Mesenchymal stem cell (in vitro differentiated cells and primary cell): ENCODE data around the gene POU5F1.

Experiments used
- DNase-seq: peaks from one replicate; pipeline ENCODE4 v3.0.0-alpha.2; 2013
- H2AFZ ChIP-seq: one replicate; pipeline ENCODE4 v1.6.1; 2013; ENCODE audit warnings: low read depth, mild to moderate bottlenecking, control low read depth, inconsistent platforms, low read length, moderate library complexity
- H2AK5ac ChIP-seq: 2 replicates; pipeline ENCODE4 v1.6.1; 2013; ENCODE audit warnings: low read length, moderate library complexity, mild to moderate bottlenecking, inconsistent platforms; ENCODE audit not compliant: severe bottlenecking
- H2BK120ac ChIP-seq: one replicate; pipeline ENCODE4 v1.6.1; 2013; ENCODE audit warnings: low read depth, mild to moderate bottlenecking, inconsistent platforms, low read length, moderate library complexity
- H2BK12ac ChIP-seq, 2 experiments: one replicate each; pipeline ENCODE4 v1.6.1; 2013; ENCODE audit warnings: inconsistent platforms in 2 of 2, low read length in 2 of 2, mild to moderate bottlenecking in 2 of 2, moderate library complexity in 2 of 2, control low read depth in 1 of 2
- H2BK15ac ChIP-seq: one replicate; pipeline ENCODE4 v1.6.1; 2013; ENCODE audit warnings: mild to moderate bottlenecking, low read depth, inconsistent platforms; ENCODE audit not compliant: poor library complexity, severe bottlenecking
- H2BK5ac ChIP-seq: 2 replicates; pipeline ENCODE4 v1.6.1; 2013; ENCODE audit warnings: low read depth, mild to moderate bottlenecking, low read length, control low read depth, inconsistent platforms; ENCODE audit not compliant: poor library complexity, severe bottlenecking
- H3K14ac ChIP-seq, 2 experiments: one replicate each; pipeline ENCODE4 v1.6.1; 2013; ENCODE audit warnings: inconsistent platforms in 2 of 2, low read length in 2 of 2, control low read depth in 1 of 2, mild to moderate bottlenecking in 1 of 2, moderate library complexity in 1 of 2
- H3K18ac ChIP-seq, 2 experiments: one replicate each; pipeline ENCODE4 v1.6.1; 2013; ENCODE audit warnings: inconsistent platforms in 2 of 2, low read length in 2 of 2, control low read depth in 1 of 2, low read depth in 1 of 2, mild to moderate bottlenecking in 1 of 2
- H3K23ac ChIP-seq, 2 experiments: one replicate each; pipeline ENCODE4 v1.6.1; 2013; ENCODE audit warnings: inconsistent platforms in 2 of 2, low read length in 2 of 2, mild to moderate bottlenecking in 2 of 2, moderate library complexity in 2 of 2, control low read depth in 1 of 2
- H3K27ac ChIP-seq: 2 replicates; pipeline ENCODE4 v1.5.1; 2013; ENCODE audit warnings: mild to moderate bottlenecking, moderate library complexity, low read length, control low read depth, inconsistent platforms; ENCODE audit not compliant: poor library complexity, severe bottlenecking
- H3K27me3 ChIP-seq, 2 experiments: 2 replicates each; pipeline versions ENCODE4 v1.6.1 to v1.7.0; 2013; ENCODE audit warnings: low read length in 2 of 2, mild to moderate bottlenecking in 2 of 2, moderate library complexity in 2 of 2, control low read depth in 1 of 2, inconsistent platforms in 1 of 2; ENCODE audit not compliant: control insufficient read depth in 1 of 2, insufficient read depth in 1 of 2
- H3K36me3 ChIP-seq, 2 experiments: 2 replicates each; pipeline versions ENCODE4 v1.6.1 to v1.7.0; 2013; ENCODE audit warnings: low read length in 2 of 2, control low read depth in 1 of 2, inconsistent platforms in 1 of 2, low read depth in 1 of 2, mild to moderate bottlenecking in 1 of 2; ENCODE audit not compliant: insufficient read depth in 2 of 2, control insufficient read depth in 1 of 2
- H3K4ac ChIP-seq, 2 experiments: one replicate each; pipeline ENCODE4 v1.6.1; 2013; ENCODE audit warnings: inconsistent platforms in 2 of 2, low read length in 2 of 2, mild to moderate bottlenecking in 2 of 2, moderate library complexity in 2 of 2, control low read depth in 1 of 2, low read depth in 1 of 2
- H3K4me1 ChIP-seq: 2 replicates; pipeline ENCODE4 v1.6.1; 2013; ENCODE audit warnings: low read depth, low read length, control low read depth; ENCODE audit not compliant: control insufficient read depth, insufficient read depth
- H3K4me2 ChIP-seq: 2 replicates; pipeline ENCODE4 v1.6.1; 2013; ENCODE audit warnings: low read length, mild to moderate bottlenecking, inconsistent platforms; ENCODE audit not compliant: poor library complexity, severe bottlenecking
- H3K4me3 ChIP-seq, 2 experiments: 2 replicates each; pipeline versions ENCODE4 v1.5.1 to v1.7.0; 2013; ENCODE audit warnings: low read length in 2 of 2, mild to moderate bottlenecking in 2 of 2, control low read depth in 1 of 2, low read depth in 1 of 2; ENCODE audit not compliant: insufficient read depth in 1 of 2
- H3K79me1 ChIP-seq: replicated peaks from 2 replicates; pipeline ENCODE4 v1.6.1; 2013; ENCODE audit warnings: mild to moderate bottlenecking, control low read depth, low read length, inconsistent platforms; ENCODE audit not compliant: poor library complexity, severe bottlenecking
- H3K9ac ChIP-seq: 2 replicates; pipeline ENCODE4 v1.7.0; 2013; ENCODE audit warnings: mild to moderate bottlenecking, low read length, moderate library complexity
- H3K9me3 ChIP-seq: 2 replicates; pipeline ENCODE4 v1.7.0; 2013; ENCODE audit warnings: mild to moderate bottlenecking, low read length; ENCODE audit not compliant: control insufficient read depth
- H4K8ac ChIP-seq: one replicate; pipeline ENCODE4 v1.6.1; 2013; ENCODE audit warnings: inconsistent platforms, mild to moderate bottlenecking, low read length, moderate library complexity
- H4K91ac ChIP-seq: one replicate; pipeline ENCODE4 v1.6.1; 2013; ENCODE audit warnings: mild to moderate bottlenecking, low read length, inconsistent platforms
- WGBS: methylation state at CpG from one replicate; pipeline ENCODE4 v1.1.7; 2013; ENCODE audit warnings: mixed read lengths; 5-methylcytosine and 5-hydroxymethylcytosine counted together

The POU5F1 gene

DNA sequence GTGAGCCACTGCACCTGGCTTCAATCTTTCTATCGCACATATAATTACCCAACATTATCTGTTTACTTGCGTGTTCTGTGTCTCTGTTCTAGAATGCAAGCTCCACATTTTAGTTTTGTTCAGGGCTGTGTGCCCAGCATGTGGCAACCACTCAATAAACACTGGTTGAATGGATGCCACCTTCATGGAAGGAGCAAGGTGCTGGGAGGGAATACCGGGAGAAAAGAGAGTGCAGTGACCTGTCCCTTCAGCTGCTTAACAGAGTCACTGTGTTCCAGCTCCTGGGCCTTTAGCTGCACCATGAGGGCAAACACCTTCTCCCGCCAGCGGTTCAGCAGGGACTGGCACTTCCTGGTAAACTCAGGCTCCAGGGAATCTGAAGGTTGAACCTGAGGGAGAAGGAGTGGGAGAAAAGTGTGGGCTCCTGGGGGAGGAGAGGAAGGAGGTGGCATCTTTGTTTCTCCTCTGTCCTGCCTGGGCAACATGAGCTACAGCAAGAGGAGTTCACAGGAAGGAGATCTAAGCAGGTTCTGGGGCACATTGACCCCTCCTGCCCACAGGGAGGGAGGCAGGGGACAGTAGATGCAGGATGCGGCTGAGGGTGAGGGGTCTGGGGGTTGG is 20.5 kb downstream of the POU5F1 start:
- DNase-seq: no peak
- Histone ChIP-seq H3K27ac (no peak overlapping the region), H2BK15ac (no peak overlapping the region), H3K18ac (no peak overlapping the region), H2BK12ac (no peak overlapping the region), H3K4me3 (no peak overlapping the region), H2AFZ (no peak overlapping the region), H3K9me3 (no peaks in the 10 kb centered on the region), H3K23ac (no peak overlapping the region), H4K91ac (no peak overlapping the region), H2BK120ac (no peak overlapping the region), H3K9ac (no peak overlapping the region), H3K4me1 (peaks cover 12% of the 10 kb centered on the region), H3K27me3 (no peaks in the 10 kb centered on the region), H3K4me2 (no peak overlapping the region), H3K79me1 (peaks cover 3% of the 10 kb centered on the region), H3K14ac (no peak overlapping the region), H4K8ac (no peak overlapping the region), H3K36me3 (peaks cover 41 to 44% of the 10 kb centered on the region in 2 experiments), H3K4ac (no peak overlapping the region), H2AK5ac (no peak overlapping the region), H2BK5ac (no peak overlapping the region)
- 83% methylated on average over 6 of the region's 6 CpGs for WGBS

GRCh38 chr6:31145386-31145785 is 25.1 kb downstream of the POU5F1 start:
- H3K23ac ChIP-seq: no peak overlapping the region
- H3K14ac ChIP-seq: no peak overlapping the region
- no peak overlapping the region for H2BK5ac ChIP-seq
- H3K27ac ChIP-seq: no peak overlapping the region
- no peak overlapping the region for H3K18ac ChIP-seq
- H3K9ac ChIP-seq: no peak overlapping the region
- H2AK5ac ChIP-seq: no peak overlapping the region
- H2BK120ac ChIP-seq: no peak overlapping the region
- no peak overlapping the region for H2AFZ ChIP-seq
- H4K91ac ChIP-seq: no peak overlapping the region
- no peaks in the 10 kb centered on the region for H3K27me3 ChIP-seq
- H3K9me3 ChIP-seq: no peaks in the 10 kb centered on the region
- H2BK15ac ChIP-seq: no peak overlapping the region
- H3K4ac ChIP-seq: no peak overlapping the region
- no peak for DNase-seq
- H3K36me3 ChIP-seq: peaks cover 35 to 37% of the 10 kb centered on the region in 2 experiments
- H3K79me1 ChIP-seq: no peaks in the 10 kb centered on the region
- no peak overlapping the region for H2BK12ac ChIP-seq
- no peak overlapping the region for H3K4me2 ChIP-seq
- H3K4me1 ChIP-seq: peaks cover 14% of the 10 kb centered on the region
- no peak overlapping the region for H4K8ac ChIP-seq
- WGBS: 92% methylated on average over 10 of the region's 10 CpGs
- H3K4me3 ChIP-seq: no peak overlapping the region

DNA sequence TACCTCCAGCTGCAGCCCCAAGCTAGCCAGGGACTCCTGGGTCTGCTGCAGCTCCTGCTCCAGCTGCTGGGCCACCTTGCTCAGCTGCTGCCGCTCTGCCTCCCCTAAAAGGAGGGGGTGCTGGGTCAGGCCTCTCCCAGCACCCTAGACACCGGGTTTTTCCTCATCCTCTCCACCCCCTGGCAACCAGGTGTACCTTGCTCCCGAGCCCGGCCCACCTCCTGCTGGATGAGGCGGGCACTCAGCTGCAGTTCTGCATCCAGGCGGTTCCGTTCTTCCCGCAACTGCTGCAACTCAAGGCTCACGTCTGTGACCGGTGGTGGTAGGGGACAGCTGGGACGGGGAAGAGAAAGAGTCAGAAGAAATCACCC is 25.5 kb downstream of the POU5F1 start:
- H3K27me3 ChIP-seq: no peaks in the 10 kb centered on the region
- no peaks in the 10 kb centered on the region for H3K9me3 ChIP-seq
- H2BK15ac ChIP-seq: no peak overlapping the region
- no peak overlapping the region for H2BK5ac ChIP-seq
- H2BK120ac ChIP-seq: no peak overlapping the region
- H3K18ac ChIP-seq: no peak overlapping the region
- no peak overlapping the region for H3K4me2 ChIP-seq
- no peak overlapping the region for H3K4ac ChIP-seq
- no peak overlapping the region for H3K27ac ChIP-seq
- peaks cover 31 to 32% of the 10 kb centered on the region in 2 experiments for H3K36me3 ChIP-seq
- no peak overlapping the region for H2AK5ac ChIP-seq
- H2AFZ ChIP-seq: no peak overlapping the region
- no peak overlapping the region for H4K91ac ChIP-seq
- H3K4me3 ChIP-seq: no peak overlapping the region
- no peaks in the 10 kb centered on the region for H3K79me1 ChIP-seq
- H3K4me1 ChIP-seq: peaks cover 13% of the 10 kb centered on the region
- no peak for DNase-seq
- H3K23ac ChIP-seq: no peak overlapping the region
- H3K9ac ChIP-seq: no peak overlapping the region
- no peak overlapping the region for H3K14ac ChIP-seq
- no peak overlapping the region for H4K8ac ChIP-seq
- no peak overlapping the region for H2BK12ac ChIP-seq
- 73% methylated on average over 8 of the region's 11 CpGs for WGBS

DNA sequence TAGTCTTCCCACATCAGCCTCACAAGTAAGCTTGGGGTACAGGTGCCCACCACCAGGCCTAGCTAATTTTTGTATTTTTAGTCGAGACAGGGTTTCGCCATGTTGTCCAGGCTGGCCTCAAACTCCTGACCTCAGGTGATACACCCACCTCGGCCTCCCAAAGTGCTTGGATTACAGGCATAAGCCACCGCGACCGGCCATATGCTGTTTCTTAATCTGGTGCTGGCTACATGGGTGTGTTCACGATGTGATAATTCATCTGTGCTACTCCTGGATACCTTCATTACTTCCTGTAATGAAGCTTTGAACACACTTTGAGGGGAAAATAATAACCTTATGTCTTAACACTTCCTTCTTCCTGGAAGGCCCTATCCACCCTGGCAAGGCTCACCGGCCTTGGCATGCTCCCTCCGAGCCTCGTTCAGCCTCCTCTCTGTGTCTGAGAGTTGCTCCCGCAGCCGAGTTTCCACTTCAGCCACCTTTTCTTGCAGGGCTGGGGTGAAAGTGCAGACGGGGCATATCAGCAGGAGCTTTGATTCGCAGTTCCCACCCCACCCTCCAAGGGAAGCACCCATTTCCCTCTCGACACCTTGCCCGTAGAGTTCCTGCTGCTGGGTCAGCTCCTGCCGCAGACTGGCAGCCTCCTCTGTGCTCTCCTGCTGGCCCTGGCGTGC is 26.0 kb downstream of the POU5F1 start:
- H3K9ac ChIP-seq: no peak overlapping the region
- H2AFZ ChIP-seq: no peak overlapping the region
- H3K4me3 ChIP-seq: no peak overlapping the region
- H3K4me1 ChIP-seq: peaks cover 17% of the 10 kb centered on the region
- H4K8ac ChIP-seq: no peak overlapping the region
- H3K9me3 ChIP-seq: no peaks in the 10 kb centered on the region
- no peak overlapping the region for H2BK5ac ChIP-seq
- no peak overlapping the region for H3K18ac ChIP-seq
- no peak overlapping the region for H3K23ac ChIP-seq
- no peak overlapping the region for H3K14ac ChIP-seq
- peaks cover 0 to 2% of the 10 kb centered on the region in 2 experiments for H3K27me3 ChIP-seq
- no peak overlapping the region for H3K4me2 ChIP-seq
- no peak overlapping the region for H2AK5ac ChIP-seq
- H3K36me3 ChIP-seq: peaks cover 25 to 28% of the 10 kb centered on the region in 2 experiments
- no peak for DNase-seq
- H3K27ac ChIP-seq: no peak overlapping the region
- no peak overlapping the region for H2BK12ac ChIP-seq
- no peak overlapping the region for H2BK120ac ChIP-seq
- no peak overlapping the region for H4K91ac ChIP-seq
- no peaks in the 10 kb centered on the region for H3K79me1 ChIP-seq
- no peak overlapping the region for H2BK15ac ChIP-seq
- no peak overlapping the region for H3K4ac ChIP-seq
- 95% methylated on average over 18 of the region's 18 CpGs for WGBS
